Measurements from ENCODE around the gene AK4. TPM values are rescaled to one million over a fixed set of nuclear protein-coding genes. Genes with fewer than 3 reads are reported as not detected.

The AK4 gene
- polyA plus RNA-seq, 1 donor (not counting 4 experiments of a cell fraction or from before 2014, with no cell fraction given), result 90.0 TPM

DNA sequence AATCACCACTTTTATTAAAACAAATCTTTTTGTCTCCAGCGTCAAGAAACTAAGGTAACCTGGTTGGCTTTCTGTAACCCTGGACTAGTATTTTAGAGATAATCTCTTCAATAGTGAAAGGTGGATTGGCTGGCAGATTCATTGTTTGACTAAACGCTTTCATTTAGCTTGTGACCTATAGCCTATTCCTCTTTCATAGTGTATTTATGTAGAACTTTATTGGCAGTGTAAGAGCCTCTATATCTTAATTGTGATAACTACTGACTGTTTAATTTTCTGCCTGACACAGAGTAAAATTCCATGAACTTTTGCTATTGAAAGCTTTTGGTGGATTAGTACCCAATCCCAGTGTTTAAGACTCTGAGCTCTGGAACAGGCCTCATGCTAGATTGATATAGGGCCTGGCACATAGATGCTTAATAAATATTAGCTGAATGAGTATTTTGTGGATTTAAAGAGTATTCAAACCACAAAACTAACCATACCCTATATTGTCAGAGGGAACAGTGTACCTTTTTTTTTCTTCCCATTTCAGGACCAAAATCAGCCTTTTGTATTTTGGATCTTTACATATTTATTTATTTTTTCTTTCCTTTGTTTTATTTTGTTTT lies 34.8 kb downstream of the AK4 start:
- FAIRE-seq (no peak), DNase-seq (ENCODE audit: low read depth, low spot score) (no peak)
- TF ChIP-seq CTCF (optimal IDR thresholded peaks at IDR 0.05 in 1 of 3, IDR thresholded peaks at IDR 0.05 in 1 of 3, conservative IDR thresholded peaks at IDR 0.05 in 1 of 3; ENCODE audit: extremely low read depth in 1 of 3, insufficient read depth in 2 of 3, low read length in 3 of 3) (no peak), EZH2 (IDR thresholded peaks at IDR 0.05; ENCODE audit: low read length) (no peak)
- Histone ChIP-seq H3K4me3 (ENCODE audit: control insufficient read depth in 2 of 3, extremely low read depth in 1 of 3, insufficient read depth in 2 of 3, low read depth in 1 of 3, low read length in 3 of 3) (no peak overlapping the region), H3K9ac (ENCODE audit: control insufficient read depth, extremely low read depth, insufficient read depth, low read length) (no peak overlapping the region), H3K36me3 (ENCODE audit: control insufficient read depth in 2 of 2, extremely low read depth in 1 of 2, insufficient read depth in 2 of 2, low read length in 2 of 2) (no peaks in the 10 kb centered on the region), H3K9me3 (ENCODE audit: control insufficient read depth, low read depth, low read length) (no peaks in the 10 kb centered on the region), H3K79me2 (ENCODE audit: control insufficient read depth, insufficient read depth, low read length) (peaks cover 57% of the 10 kb centered on the region), H3K27me3 (ENCODE audit: control insufficient read depth, extremely low read depth, insufficient read depth, low read length) (no peaks in the 10 kb centered on the region), H3K4me2 (ENCODE audit: control insufficient read depth, extremely low read depth, insufficient read depth, low read depth, low read length) (no peak overlapping the region), H3K27ac (ENCODE audit: control insufficient read depth, insufficient read depth, low read length) (no peak overlapping the region), H3K9me1 (ENCODE audit: control insufficient read depth, extremely low read depth, insufficient read depth, low read length) (no peaks in the 10 kb centered on the region), H4K20me1 (ENCODE audit: control insufficient read depth, extremely low read depth, insufficient read depth, low read length) (no peaks in the 10 kb centered on the region), H3K4me1 (ENCODE audit: control insufficient read depth, extremely low read depth, insufficient read depth, low read length) (peaks cover 28% of the 10 kb centered on the region), H2AFZ (ENCODE audit: control insufficient read depth, low read length) (no peak overlapping the region)
- dilution Hi-C loops (cut with MboI; ENCODE audit: extremely low pct_ligation_motif_present, low sequenced_read_pairs), result no loop called here

GRCh38 chr1:65189576-65190115 lies 41.6 kb downstream of the AK4 start:
- dilution Hi-C loops (cut with MboI; ENCODE audit: extremely low pct_ligation_motif_present, low sequenced_read_pairs), result no loop called here
- no peaks in the 10 kb centered on the region for H3K9me1 ChIP-seq (ENCODE audit: control insufficient read depth, extremely low read depth, insufficient read depth, low read length)
- H3K4me2 ChIP-seq (ENCODE audit: control insufficient read depth, extremely low read depth, insufficient read depth, low read depth, low read length), result no peak overlapping the region
- no peak for TF ChIP-seq EZH2 (IDR thresholded peaks at IDR 0.05; ENCODE audit: low read length)
- TF ChIP-seq CTCF (optimal IDR thresholded peaks at IDR 0.05 in 1 of 3, IDR thresholded peaks at IDR 0.05 in 1 of 3, conservative IDR thresholded peaks at IDR 0.05 in 1 of 3; ENCODE audit: extremely low read depth in 1 of 3, insufficient read depth in 2 of 3, low read length in 3 of 3), result no peak
- peaks cover 7 to 17% of the 10 kb centered on the region in 2 experiments for H3K36me3 ChIP-seq (ENCODE audit: control insufficient read depth in 2 of 2, extremely low read depth in 1 of 2, insufficient read depth in 2 of 2, low read length in 2 of 2)
- no peaks in the 10 kb centered on the region for H4K20me1 ChIP-seq (ENCODE audit: control insufficient read depth, extremely low read depth, insufficient read depth, low read length)
- no peak overlapping the region for H3K4me3 ChIP-seq (ENCODE audit: control insufficient read depth in 2 of 3, extremely low read depth in 1 of 3, insufficient read depth in 2 of 3, low read depth in 1 of 3, low read length in 3 of 3)
- H3K9me3 ChIP-seq (ENCODE audit: control insufficient read depth, low read depth, low read length), result no peaks in the 10 kb centered on the region
- H2AFZ ChIP-seq (ENCODE audit: control insufficient read depth, low read length), result no peak overlapping the region
- no peak overlapping the region for H3K27ac ChIP-seq (ENCODE audit: control insufficient read depth, insufficient read depth, low read length)
- no peak for DNase-seq (ENCODE audit: low read depth, low spot score)
- H3K79me2 ChIP-seq (ENCODE audit: control insufficient read depth, insufficient read depth, low read length), result peaks cover 27% of the 10 kb centered on the region
- no peak for FAIRE-seq
- H3K9ac ChIP-seq (ENCODE audit: control insufficient read depth, extremely low read depth, insufficient read depth, low read length), result no peak overlapping the region
- peaks cover 9% of the 10 kb centered on the region for H3K4me1 ChIP-seq (ENCODE audit: control insufficient read depth, extremely low read depth, insufficient read depth, low read length)
- no peaks in the 10 kb centered on the region for H3K27me3 ChIP-seq (ENCODE audit: control insufficient read depth, extremely low read depth, insufficient read depth, low read length)

Data from keratinocyte (primary cell).